Measurements from ENCODE around the gene MYBPH.

GRCh38 chr1:203171341-203172183, 4.1 kb downstream of the MYBPH start:
- TF ChIP-seq CTCF (IDR thresholded peaks at IDR 0.05) (no peak), POLR2A (IDR thresholded peaks at IDR 0.05) (no peak)

All from adrenal gland (tissue), 5 donors.